ENCODE measurements around the gene TCAP. TPM values are rescaled to one million over a fixed set of nuclear protein-coding genes. Genes with fewer than 3 reads are reported as not detected.

Gene TCAP
- polyA plus RNA-seq, 1 experiment: 0.12 TPM

- Histone ChIP-seq H3K4me3 (ENCODE audit: low read depth, low read length) (no peak overlapping the region), H3K9me3 (ENCODE audit: control insufficient read depth, insufficient read depth, low read length) (no peaks in the 10 kb centered on the region), H3K27ac (ENCODE audit: low read depth, low read length) (no peak overlapping the region), H3K27me3 (ENCODE audit: control insufficient read depth, insufficient read depth, low read length) (no peaks in the 10 kb centered on the region)
- DNase-seq (ENCODE audit: low read depth, low spot score): no peak
- POLR2A ChIA-PET: no interaction called here
- CTCF ChIA-PET: interaction anchor here (1.4 to 5.8 kb wide), 3 partner anchors 12 to 21 kb away, joined by 3 to 28 read pairs (median 15); no protein-coding TSS in a partner anchor
- TF ChIP-seq, protein P1, sequence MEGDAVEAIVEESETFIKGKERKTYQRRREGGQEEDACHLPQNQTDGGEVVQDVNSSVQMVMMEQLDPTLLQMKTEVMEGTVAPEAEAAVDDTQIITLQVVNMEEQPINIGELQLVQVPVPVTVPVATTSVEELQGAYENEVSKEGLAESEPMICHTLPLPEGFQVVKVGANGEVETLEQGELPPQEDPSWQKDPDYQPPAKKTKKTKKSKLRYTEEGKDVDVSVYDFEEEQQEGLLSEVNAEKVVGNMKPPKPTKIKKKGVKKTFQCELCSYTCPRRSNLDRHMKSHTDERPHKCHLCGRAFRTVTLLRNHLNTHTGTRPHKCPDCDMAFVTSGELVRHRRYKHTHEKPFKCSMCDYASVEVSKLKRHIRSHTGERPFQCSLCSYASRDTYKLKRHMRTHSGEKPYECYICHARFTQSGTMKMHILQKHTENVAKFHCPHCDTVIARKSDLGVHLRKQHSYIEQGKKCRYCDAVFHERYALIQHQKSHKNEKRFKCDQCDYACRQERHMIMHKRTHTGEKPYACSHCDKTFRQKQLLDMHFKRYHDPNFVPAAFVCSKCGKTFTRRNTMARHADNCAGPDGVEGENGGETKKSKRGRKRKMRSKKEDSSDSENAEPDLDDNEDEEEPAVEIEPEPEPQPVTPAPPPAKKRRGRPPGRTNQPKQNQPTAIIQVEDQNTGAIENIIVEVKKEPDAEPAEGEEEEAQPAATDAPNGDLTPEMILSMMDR (IDR thresholded peaks at IDR 0.05; ENCODE audit: low read depth, low read length): no peak
These were observed 23.3 kb upstream of the TCAP start for GRCh38 chr17:39641883-39642282.

DNA sequence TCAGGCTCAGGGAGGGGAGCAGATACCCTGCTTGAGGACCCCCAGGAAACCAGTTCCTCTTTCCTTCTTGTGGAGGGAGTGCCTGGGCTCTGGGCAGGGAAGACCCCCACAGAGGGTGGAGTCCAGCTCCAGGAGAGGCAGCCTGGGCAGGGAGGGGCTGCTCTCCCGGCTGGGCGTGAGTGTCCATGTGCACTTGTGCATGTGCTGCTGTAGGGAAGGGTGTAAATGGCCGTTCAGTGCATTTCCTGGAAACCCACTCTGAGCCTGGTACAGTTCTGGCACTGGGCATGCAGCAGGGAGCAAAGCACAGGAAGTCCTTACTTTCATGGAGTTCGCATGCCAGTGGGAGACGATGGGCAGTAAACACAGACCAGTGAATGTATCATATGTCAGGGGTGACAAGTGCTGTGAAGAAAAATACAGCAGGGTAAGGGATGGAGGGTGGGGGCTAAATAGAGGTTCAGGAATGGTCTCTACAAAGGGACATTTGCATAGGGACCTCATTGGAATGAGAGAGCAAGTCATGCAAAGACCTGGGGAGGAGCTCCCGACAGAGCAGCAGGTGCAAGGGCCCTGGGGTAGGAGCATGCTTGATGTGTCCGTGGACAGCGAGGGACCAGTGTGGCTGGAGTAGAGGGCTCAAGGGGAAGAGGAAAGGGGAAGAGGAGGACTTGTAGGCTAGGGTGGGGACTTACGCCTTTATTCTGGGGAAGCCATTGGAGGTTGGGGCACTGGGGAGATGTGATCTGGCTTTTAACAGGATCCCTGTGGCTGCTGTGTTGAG lies 22.7 kb upstream of the TCAP start:
- no peak overlapping the region for H3K4me3 ChIP-seq (ENCODE audit: low read depth, low read length)
- CTCF ChIA-PET: interaction anchor here (3.9 kb wide), 1 partner anchor 21 kb away, joined by 15 read pairs; no protein-coding TSS in a partner anchor
- H3K9me3 ChIP-seq (ENCODE audit: control insufficient read depth, insufficient read depth, low read length): no peaks in the 10 kb centered on the region
- TF ChIP-seq, protein P1 (IDR thresholded peaks at IDR 0.05; ENCODE audit: low read depth, low read length): no peak
- DNase-seq (ENCODE audit: low read depth, low spot score): no peak
- POLR2A ChIA-PET: no interaction called here
- no peak overlapping the region for H3K27ac ChIP-seq (ENCODE audit: low read depth, low read length)
- no peaks in the 10 kb centered on the region for H3K27me3 ChIP-seq (ENCODE audit: control insufficient read depth, insufficient read depth, low read length)

DNA sequence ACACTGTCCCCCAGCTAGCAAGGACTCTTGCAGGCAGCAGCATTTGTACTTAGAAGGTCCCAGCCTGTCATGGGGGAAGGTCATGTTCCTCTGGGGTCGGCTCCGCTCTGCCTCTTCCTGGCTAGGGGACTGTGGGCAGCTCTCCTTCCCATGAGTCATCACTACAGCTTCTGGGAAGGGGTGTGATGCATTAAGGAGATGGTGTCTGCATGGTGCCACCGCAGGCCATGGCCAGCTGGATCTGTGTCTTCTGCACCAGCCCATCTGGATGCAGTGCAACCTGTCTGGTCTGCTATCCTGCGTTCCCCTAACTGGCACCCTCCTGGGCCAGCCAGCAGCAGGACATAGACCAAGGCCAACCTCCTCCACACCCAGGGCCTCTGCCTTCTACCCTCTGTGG lies 21.9 kb upstream of the TCAP start:
- CTCF ChIA-PET: interaction anchor here (3.9 kb wide), 1 partner anchor 22 kb away, joined by 15 read pairs; no protein-coding TSS in a partner anchor
- Histone ChIP-seq H3K9me3 (ENCODE audit: control insufficient read depth, insufficient read depth, low read length) (no peaks in the 10 kb centered on the region), H3K27ac (ENCODE audit: low read depth, low read length) (no peak overlapping the region), H3K27me3 (ENCODE audit: control insufficient read depth, insufficient read depth, low read length) (no peaks in the 10 kb centered on the region), H3K4me3 (ENCODE audit: low read depth, low read length) (no peak overlapping the region)
- TF ChIP-seq, protein P1 (IDR thresholded peaks at IDR 0.05; ENCODE audit: low read depth, low read length): no peak
- no peak for DNase-seq (ENCODE audit: low read depth, low spot score)
- POLR2A ChIA-PET: no interaction called here

DNA sequence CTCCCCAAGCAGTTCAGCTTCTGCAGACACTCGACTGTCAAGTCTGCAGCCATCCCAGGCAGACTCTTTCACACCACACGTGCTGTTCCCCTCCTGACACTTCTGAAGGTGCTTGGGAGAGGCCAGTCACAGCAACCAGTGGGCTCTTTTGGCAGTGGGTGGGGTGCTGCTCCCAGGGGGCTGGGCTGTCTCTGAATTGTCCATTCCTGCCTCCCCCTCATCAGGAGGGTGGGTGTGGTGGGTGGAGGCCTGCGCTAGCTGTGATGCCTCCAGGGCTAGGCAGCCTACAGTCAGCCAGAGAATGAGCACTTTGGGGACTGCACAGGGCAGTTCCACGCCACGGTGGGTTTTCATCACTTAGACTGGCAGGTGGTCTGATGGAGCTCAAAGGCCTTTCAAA lies 17.9 kb upstream of the TCAP start:
- POLR2A ChIA-PET: no interaction called here
- DNase-seq (ENCODE audit: low read depth, low spot score): no peak
- TF ChIP-seq, protein P1 (IDR thresholded peaks at IDR 0.05; ENCODE audit: low read depth, low read length): no peak
- H3K27me3 ChIP-seq (ENCODE audit: control insufficient read depth, insufficient read depth, low read length): no peaks in the 10 kb centered on the region
- H3K27ac ChIP-seq (ENCODE audit: low read depth, low read length): no peak overlapping the region
- H3K4me3 ChIP-seq (ENCODE audit: low read depth, low read length): no peak overlapping the region
- H3K9me3 ChIP-seq (ENCODE audit: control insufficient read depth, insufficient read depth, low read length): no peaks in the 10 kb centered on the region
- CTCF ChIA-PET: interaction anchor here (0.7 to 1.2 kb wide), 3 partner anchors 13 to 25 kb away, joined by 3 to 4 read pairs (median 3); no protein-coding TSS in a partner anchor
